A549 treated with AZD9567 at 1 μM for 4 hours (cell line): Measurements from ENCODE around the gene GCLC. TPM values are rescaled to one million over a fixed set of nuclear protein-coding genes. Genes with fewer than 3 reads are reported as not detected.

ENCODE experiments used
- total RNA-seq: library from RNA; stranded (reverse); fragments of 200-300 nt; extraction: Qiagen RNA extraction; gene quantifications from 5 replicates; pipeline ENCODE4 v1.2.3, GENCODE V29; 2022; ENCODE audit not compliant: insufficient read depth

GCLC gene
- 79.4 to 104 TPM (median 91.4 TPM) in 5 replicates for total RNA-seq

DNA sequence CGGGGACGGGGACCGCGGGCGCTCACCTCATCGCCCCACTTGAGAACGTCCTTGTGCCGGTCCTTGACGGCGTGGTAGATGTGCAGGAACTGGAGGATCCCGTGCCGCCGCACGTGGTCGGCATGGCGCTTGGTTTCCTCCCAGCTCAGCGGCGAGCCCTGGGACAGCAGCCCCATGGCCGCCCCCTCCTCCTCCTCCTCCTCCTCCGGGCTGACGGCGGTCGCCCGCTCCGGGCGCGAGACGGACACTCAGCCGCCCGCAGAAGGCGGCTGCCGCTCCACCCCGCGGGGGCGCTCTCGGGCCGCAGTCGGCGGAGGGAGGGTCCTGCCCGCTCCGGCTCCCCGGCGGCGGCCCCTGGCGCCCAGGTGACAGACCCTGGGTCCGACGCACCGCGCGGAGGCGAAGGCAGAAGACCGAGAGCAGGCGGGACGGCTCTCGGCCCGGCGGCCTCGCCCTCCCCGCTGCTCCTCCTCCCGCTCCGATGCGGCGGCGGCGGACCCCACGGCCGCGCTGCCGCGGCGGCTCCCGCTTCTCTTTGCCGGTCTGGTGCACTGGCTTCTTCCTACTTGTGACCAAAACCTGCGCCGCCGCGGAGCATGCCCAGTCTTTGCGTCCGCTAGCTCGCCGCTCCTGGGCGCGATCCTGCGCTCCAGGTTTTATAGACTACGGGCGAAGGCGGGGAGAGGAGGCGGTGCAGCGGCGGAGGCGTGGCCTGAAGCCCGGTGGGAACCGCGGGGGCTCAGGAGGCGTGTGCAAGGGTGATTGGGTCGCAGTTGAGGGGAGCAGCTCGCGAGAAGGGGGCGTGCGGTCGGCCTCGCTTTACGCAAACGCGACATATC lies at the start of gene GCLC:
TSS of gene GCLC (minus strand) at position 632 of the 839 bp plus-strand sequence. CDS start at position 176, 456 bp downstream.

Other genes starting within 250 kb of the GCLC start
- gene ELOVL5, start 196.2 kb downstream of the GCLC start, total RNA-seq = 58.7 to 75.2 TPM (median 70.8 TPM) in 5 replicates
- 0.05 to 0.12 TPM (median 0.09 TPM) in 4 of 5 replicates, not detected in the other for gene KLHL31, start 120.7 kb upstream of the GCLC start, total RNA-seq
- gene LRRC1, start 249.9 kb upstream of the GCLC start, total RNA-seq = 4.6 to 6.2 TPM (median 6.0 TPM) in 5 replicates